IPS-18c (cell line): ENCODE measurements around the gene CYTH3.
"Not testable (repeated sequence)": the region's sequence is repeated elsewhere in the genome, so short reads cannot be mapped to it uniquely, and the experiment has no call there.

ENCODE experiments used
- H3K4me3 ChIP-seq: 2 replicates; pipeline ENCODE4 v1.7.0; 2013; ENCODE audit warnings: low read depth, mild to moderate bottlenecking, low read length, moderate library complexity; ENCODE audit not compliant: insufficient read depth
- H3K9me3 ChIP-seq: one replicate; pipeline ENCODE4 v1.6.1; 2013; ENCODE audit warnings: mild to moderate bottlenecking, low read length, moderate library complexity; ENCODE audit not compliant: control insufficient read depth, insufficient read depth

Gene CYTH3

GRCh38 chr7:6286486-6286885 lies 14.1 kb upstream of the CYTH3 start:
- Histone ChIP-seq H3K4me3 (no peak overlapping the region), H3K9me3 (no peaks in the 10 kb centered on the region)

DNA sequence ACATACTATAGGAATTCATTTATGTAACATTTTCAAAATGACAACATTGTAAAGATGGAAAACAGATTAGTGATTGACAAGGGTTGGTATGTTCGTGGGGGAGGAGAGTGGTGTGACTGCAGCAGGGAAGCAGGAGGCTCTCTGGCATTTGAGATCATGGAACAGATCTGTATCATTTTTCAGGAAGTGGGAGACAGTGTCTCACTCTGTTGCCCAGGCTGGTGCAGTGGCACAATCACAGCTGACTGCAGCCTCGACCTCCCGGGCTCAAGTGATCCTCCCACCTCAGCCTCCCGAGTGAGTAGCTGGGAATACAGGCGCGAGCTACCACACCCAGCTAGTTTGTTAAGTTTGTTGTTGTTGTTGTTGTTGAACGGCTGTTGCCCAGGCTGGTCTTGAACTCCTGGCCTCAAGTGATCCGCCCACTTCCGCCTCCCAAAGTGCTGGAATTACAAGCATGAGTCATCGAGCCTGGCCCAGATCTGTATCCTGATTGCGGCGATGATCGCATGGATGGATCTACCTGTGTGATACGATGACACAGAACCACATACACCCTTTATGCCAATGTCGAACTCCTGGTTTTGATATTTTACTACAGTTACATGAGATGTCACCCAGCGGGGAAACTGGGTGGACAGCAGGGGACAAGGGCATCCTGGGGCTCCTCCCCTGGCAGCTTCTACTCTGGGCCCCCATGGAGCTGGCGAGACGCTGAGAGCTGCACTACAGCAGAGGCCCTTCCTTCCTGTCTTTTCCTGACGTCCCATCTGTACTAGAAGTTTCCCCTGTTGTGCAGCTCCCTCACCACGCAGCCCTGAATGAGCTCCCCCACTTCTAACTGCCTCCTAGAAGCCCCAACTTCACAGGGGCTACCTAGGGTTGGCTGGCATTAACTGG lies 12.3 kb upstream of the CYTH3 start:
- no peaks in the 10 kb centered on the region for H3K9me3 ChIP-seq
- H3K4me3 ChIP-seq, result no peak overlapping the region

GRCh38 chr7:6284055-6284400 lies 11.6 kb upstream of the CYTH3 start:
- H3K4me3 ChIP-seq, result no peak overlapping the region
- H3K9me3 ChIP-seq, result no peaks in the 10 kb centered on the region

- not testable (repeated sequence) for H3K4me3 ChIP-seq, H3K9me3 ChIP-seq
Measured at GRCh38 chr7:6283391-6284054, 11.1 kb upstream of the CYTH3 start.

DNA sequence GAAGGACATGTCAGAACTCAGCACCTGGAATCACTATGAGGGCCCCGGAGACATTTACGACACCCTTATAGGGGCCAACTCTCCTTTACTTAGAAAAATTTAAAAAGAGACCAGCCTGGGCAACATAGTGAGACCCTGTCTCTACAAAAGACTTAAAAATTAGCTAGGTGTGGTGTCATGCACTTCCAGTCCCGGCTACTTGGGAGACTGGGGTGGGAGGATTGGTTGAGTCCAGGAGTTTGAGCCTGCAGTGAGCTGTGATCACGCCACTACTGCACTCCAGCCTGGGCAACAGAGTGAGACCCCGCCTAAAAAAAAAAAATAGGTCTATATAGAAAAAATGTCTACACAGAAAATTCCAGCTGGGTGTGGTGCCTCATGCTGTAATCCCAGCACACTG lies 7.5 kb upstream of the CYTH3 start:
- Histone ChIP-seq H3K9me3 (no peaks in the 10 kb centered on the region), H3K4me3 (no peak overlapping the region)

- H3K4me3 ChIP-seq, result no peak overlapping the region
Measured at GRCh38 chr7:6279341-6279740, 6.9 kb upstream of the CYTH3 start.

GRCh38 chr7:6278749-6279310 lies 6.4 kb upstream of the CYTH3 start:
- H3K9me3 ChIP-seq, result no peaks in the 10 kb centered on the region
- H3K4me3 ChIP-seq, result no peak overlapping the region

More at GRCh38 chr7:6279341-6279740, 6.9 kb upstream of the CYTH3 start:
- H3K9me3 ChIP-seq, result no peaks in the 10 kb centered on the region

DNA sequence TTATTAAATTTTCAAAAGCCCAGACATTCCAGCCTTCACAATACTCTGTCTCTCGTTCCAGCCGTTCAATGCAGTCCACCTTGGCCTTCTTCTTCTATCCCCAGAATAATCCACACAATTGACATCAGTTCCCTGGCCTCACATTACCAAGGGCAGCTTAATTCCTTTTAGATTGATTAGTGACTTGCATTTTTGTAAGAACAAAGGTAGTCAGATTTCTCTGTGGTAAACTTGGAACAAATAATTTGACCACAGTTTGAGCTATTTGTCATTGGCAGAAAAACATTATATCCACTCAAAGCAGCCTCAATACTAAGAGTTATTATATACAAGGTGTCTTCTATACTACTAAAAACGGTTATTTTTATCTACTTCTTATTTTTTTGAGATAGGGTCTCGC lies 5.1 kb upstream of the CYTH3 start:
- Histone ChIP-seq H3K9me3 (peaks cover 2% of the 10 kb centered on the region), H3K4me3 (no peak overlapping the region)

DNA sequence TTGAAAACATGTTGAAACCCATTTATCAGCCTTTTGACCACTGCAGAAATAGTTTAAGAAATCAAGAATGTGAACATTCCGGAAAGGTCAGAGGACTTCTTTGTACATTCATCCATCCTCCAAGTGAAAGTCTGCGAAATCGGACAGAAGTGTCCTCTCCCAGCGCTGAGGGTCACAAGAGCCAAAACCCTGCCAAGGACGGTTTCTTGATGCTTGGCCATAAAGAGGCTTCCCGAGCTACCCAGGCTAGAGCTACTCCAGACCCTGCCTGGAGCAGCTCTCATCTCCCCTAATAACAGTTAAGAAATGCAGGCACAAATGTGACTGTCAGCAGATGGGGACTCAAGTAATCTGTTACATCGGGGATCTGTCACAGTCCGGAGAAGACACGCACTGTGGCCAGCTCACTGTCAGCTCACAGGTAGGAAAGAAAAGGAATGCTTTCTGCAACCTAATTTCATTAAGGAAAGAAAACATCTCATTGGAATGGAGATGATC lies 4.5 kb upstream of the CYTH3 start:
- no peak overlapping the region for H3K4me3 ChIP-seq
- H3K9me3 ChIP-seq, result peaks cover 2% of the 10 kb centered on the region

DNA sequence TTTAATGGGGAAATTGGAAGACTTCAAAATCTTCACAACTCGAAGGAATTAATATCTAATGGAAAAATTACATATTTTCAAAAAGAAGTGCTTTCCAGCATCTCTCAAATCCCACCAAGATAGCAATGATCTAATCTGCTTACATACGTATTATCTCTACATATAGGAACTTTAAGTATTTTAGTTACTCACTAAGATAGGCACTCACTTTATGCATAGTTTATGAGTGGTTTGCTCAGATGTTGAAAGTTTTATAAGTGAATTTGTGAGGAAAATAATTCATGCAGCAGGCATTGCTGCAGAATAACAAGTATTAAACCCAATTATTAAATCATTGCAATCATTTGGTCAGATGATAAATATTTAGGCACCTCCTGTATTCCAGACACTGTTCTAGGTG lies 2.3 kb upstream of the CYTH3 start:
- peaks cover 2% of the 10 kb centered on the region for H3K9me3 ChIP-seq
- H3K4me3 ChIP-seq, result no peak overlapping the region

DNA sequence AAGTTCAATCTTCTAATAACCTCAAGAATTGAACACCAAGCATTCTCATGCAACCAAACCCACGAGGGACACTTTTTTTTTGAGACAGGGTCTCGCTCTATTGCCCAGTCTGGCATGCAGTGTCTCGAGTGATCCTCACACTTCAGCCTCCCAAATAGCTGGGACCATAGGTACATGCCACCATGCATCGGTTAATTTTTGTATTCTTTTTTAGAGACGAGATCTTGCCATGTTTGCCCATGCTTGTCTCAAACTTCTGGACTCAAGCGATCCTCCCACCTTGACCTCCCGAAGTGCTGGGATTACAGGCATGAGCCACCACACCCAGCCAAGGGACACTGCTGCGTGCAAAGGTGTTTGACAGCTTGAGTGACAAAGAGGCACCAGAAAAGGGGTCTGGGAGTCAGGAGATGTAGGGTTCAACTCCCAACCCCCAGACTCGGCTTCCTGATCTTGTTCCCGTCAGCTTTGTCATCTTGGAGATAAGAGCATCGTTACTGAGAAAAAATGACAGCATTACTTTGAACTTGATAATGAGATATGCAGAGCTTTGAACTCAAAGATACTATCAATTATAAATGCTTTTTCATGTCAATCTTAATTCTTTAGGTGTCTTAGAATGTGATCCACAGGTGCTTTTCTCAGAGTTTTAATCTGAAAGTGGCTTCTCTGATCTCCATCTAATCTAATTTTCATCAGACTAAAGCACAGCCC lies 1.6 kb upstream of the CYTH3 start:
- Histone ChIP-seq H3K9me3 (peaks cover 2% of the 10 kb centered on the region), H3K4me3 (no peak overlapping the region)

DNA sequence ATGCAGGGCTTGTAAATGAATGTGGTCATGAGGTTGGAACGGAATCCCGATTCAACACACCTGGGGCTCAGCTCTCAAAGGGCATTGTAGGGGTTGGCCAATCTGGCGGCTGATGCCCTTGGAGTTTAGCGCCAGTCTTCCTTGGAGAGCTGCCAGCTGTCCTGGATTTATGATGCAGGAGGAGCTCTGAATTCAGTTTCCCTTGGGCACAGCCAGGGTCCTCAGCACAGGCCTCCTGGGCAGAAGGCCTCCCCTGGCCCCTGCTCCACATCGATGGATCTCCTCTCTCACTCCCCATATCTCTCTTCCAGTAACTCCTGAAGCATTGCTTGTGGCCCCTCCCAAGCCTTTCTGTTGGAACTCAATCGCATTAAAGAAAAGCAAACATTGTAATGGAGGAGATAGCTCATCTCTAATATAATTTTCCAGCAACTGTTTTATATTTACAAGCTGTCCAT lies 985 bp upstream of the CYTH3 start:
- Histone ChIP-seq H3K4me3 (no peak overlapping the region), H3K9me3 (peaks cover 2% of the 10 kb centered on the region)

DNA sequence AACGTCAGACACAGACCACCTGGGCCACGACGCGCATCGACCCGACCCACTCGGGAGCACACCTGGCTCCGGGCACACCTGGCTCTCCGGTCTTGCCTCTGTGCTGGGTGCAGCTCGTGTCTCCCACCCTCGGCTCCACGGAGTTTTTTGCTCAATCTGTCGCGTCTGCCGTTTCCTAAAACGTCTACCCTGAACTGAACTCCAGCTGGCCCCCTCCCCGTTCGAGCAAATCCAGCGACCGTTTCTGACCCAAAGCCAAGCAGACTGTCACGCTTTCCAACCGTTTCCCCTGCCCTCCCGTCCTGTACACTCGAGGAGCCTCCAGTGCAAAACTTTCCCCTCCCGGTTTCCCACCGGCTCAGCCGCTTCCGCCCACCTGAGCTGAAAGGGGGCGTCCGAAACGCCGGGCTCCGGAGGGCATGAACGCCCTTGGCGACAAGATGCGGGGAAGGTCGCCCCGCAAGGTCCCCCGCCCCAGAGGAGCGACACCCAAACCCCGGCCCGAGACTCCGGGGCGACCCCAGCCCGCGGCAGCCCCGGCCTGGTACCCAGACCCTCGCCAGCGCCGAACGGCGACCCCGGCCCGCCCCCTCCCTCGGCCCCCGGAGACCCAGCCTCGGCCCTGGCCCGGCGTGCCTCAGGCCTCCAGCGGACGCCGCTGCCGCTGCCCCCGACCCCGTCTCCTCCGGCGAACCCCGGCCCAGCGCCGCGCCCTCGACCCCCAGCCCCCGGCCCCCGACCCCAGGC lies 557 bp downstream of the CYTH3 start:
- Histone ChIP-seq H3K4me3 (peak overlapping the region; percentile 74), H3K9me3 (peaks cover 2% of the 10 kb centered on the region)

GRCh38 chr7:6271060-6271658 lies 1.3 kb downstream of the CYTH3 start:
- Histone ChIP-seq H3K9me3 (peaks cover 2% of the 10 kb centered on the region), H3K4me3 (peak overlapping the region; percentile 74)

DNA sequence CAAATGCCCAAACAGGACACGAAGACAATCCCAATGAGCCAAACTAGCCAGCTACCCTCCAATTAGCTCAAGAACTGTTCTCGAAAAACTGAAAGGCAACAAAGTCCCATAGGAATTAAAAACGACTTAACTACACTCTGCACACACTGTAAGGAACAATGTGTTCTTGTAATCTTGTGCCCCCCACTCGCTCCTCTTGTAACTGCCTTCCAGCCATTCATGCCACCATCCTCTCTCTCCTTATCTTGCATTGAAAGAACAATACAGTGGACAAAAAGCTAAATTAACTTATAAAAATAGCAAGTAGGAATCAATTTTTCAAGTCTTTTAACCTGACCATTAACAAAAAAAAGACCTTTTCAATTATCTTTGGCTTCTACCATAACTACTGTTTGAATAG lies 2.9 kb downstream of the CYTH3 start:
- peaks cover 2% of the 10 kb centered on the region for H3K9me3 ChIP-seq
- no peak overlapping the region for H3K4me3 ChIP-seq

- Histone ChIP-seq H3K4me3 (no peak overlapping the region), H3K9me3 (peaks cover 2% of the 10 kb centered on the region)
Measured at GRCh38 chr7:6268907-6269306, 3.5 kb downstream of the CYTH3 start.
